ENCODE measurements around the gene CFAP298. TPM values are rescaled to one million over a fixed set of nuclear protein-coding genes. Genes with fewer than 3 reads are reported as not detected.
A peak's percentile ranks its signal among the peaks of the same experiment; 100 is the strongest.

The CFAP298 gene
- total and polyA plus RNA-seq, 10 of the 15 experiments (the other 5 are each of a cell fraction or from before 2014, with no cell fraction given): 9.5 to 79.1 (median 30.2) TPM

DNA sequence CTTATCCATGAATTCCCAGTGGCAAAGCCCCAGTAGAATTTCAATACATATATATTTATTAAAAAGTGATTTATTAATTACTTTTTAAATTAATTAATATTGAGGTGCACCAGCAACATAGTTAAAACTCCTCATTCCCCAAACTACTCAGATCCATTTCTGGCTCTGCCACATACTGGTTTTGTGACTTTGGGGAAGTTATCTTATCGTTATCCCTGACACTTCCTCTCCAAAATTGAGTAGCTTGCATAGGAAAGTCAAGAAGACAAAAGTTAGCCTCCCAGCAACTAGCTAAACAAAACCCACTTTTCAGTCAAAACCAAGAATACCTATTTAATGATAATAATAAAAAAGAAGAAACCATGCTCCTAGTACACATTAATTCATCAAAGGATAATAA is 62.7 kb downstream of the CFAP298 start (continued):
- TF ChIP-seq, protein P1, sequence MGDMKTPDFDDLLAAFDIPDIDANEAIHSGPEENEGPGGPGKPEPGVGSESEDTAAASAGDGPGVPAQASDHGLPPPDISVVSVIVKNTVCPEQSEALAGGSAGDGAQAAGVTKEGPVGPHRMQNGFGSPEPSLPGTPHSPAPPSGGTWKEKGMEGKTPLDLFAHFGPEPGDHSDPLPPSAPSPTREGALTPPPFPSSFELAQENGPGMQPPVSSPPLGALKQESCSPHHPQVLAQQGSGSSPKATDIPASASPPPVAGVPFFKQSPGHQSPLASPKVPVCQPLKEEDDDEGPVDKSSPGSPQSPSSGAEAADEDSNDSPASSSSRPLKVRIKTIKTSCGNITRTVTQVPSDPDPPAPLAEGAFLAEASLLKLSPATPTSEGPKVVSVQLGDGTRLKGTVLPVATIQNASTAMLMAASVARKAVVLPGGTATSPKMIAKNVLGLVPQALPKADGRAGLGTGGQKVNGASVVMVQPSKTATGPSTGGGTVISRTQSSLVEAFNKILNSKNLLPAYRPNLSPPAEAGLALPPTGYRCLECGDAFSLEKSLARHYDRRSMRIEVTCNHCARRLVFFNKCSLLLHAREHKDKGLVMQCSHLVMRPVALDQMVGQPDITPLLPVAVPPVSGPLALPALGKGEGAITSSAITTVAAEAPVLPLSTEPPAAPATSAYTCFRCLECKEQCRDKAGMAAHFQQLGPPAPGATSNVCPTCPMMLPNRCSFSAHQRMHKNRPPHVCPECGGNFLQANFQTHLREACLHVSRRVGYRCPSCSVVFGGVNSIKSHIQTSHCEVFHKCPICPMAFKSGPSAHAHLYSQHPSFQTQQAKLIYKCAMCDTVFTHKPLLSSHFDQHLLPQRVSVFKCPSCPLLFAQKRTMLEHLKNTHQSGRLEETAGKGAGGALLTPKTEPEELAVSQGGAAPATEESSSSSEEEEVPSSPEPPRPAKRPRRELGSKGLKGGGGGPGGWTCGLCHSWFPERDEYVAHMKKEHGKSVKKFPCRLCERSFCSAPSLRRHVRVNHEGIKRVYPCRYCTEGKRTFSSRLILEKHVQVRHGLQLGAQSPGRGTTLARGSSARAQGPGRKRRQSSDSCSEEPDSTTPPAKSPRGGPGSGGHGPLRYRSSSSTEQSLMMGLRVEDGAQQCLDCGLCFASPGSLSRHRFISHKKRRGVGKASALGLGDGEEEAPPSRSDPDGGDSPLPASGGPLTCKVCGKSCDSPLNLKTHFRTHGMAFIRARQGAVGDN (IDR thresholded peaks at IDR 0.05): no peak
- TF ChIP-seq SMC3 (IDR thresholded peaks at IDR 0.05; ENCODE audit: borderline replicate concordance, low read length): no peak

Small RNA genes within 50 kb of the gene (small RNA-seq; reads per million reads assigned to genes)
- gene RNA5SP490: 6.6 reads per million, percentile 92 among the genes with 10 or more reads in this experiment

Other genes starting within 250 kb of the CFAP298 start
- gene URB1, start 219.4 kb downstream of the CFAP298 start, total RNA-seq (2014; rRNA removed): 13.9 and 16.6 TPM in 2 replicates
- 8.8 and 9.9 TPM in 2 replicates for gene URB1, start 219.4 kb downstream of the CFAP298 start, total RNA-seq (2014; rRNA removed; fragmentation: Illumina TruSeq; extraction: Trizol)
- gene URB1, start 219.4 kb downstream of the CFAP298 start, total RNA-seq (2021): 21.2 and 23.2 TPM in 2 replicates
- gene URB1, start 219.4 kb downstream of the CFAP298 start, polyA plus RNA-seq (2011; rRNA removed): 3.8 and 7.2 TPM in 2 replicates
- 6.5 and 8.8 TPM in 2 replicates for gene URB1, start 219.4 kb downstream of the CFAP298 start, polyA plus RNA-seq (2014; fragmentation: Illumina TruSeq; extraction: Trizol)
- gene URB1, start 219.4 kb downstream of the CFAP298 start, polyA plus RNA-seq (2014; fragmentation: Nextera tagmentation; extraction: Ambion mirVana): 1 to 10 TPM in 1 of 2 experiments, under 1 TPM in 1; 0.56 to 1.2 TPM
- 9.1 and 11.0 TPM in 2 replicates for gene URB1, start 219.4 kb downstream of the CFAP298 start, polyA plus RNA-seq (2014; rRNA removed)
- 1 to 10 TPM; 9.4 to 9.5 TPM for gene URB1, start 219.4 kb downstream of the CFAP298 start, polyA plus RNA-seq (2016; fragmentation: Nextera tagmentation; extraction: Ambion mirVana)
- not detected in 2 replicates for gene EVA1C, start 199.7 kb downstream of the CFAP298 start, total RNA-seq (2014; rRNA removed)
- gene EVA1C, start 199.7 kb downstream of the CFAP298 start, total RNA-seq (2014; rRNA removed; fragmentation: Illumina TruSeq; extraction: Trizol): not detected in 2 replicates
- gene EVA1C, start 199.7 kb downstream of the CFAP298 start, total RNA-seq (2021): 0.19 TPM in 1 of 2 replicates, not detected in the other
- gene EVA1C, start 199.7 kb downstream of the CFAP298 start, polyA plus RNA-seq (2011; rRNA removed): 0.16 and 0.56 TPM in 2 replicates
- not detected in 2 replicates for gene EVA1C, start 199.7 kb downstream of the CFAP298 start, polyA plus RNA-seq (2014; fragmentation: Illumina TruSeq; extraction: Trizol)
- under 1 TPM; 0.13 to 0.34 TPM for gene EVA1C, start 199.7 kb downstream of the CFAP298 start, polyA plus RNA-seq (2014; fragmentation: Nextera tagmentation; extraction: Ambion mirVana)
- not detected in 2 replicates for gene EVA1C, start 199.7 kb downstream of the CFAP298 start, polyA plus RNA-seq (2014; rRNA removed)
- gene EVA1C, start 199.7 kb downstream of the CFAP298 start, polyA plus RNA-seq (2016; fragmentation: Nextera tagmentation; extraction: Ambion mirVana): not detected
- gene TCP10L, start 26.9 kb downstream of the CFAP298 start, total RNA-seq (2014; rRNA removed): 0.11 TPM in 1 of 2 replicates, not detected in the other
- gene TCP10L, start 26.9 kb downstream of the CFAP298 start, total RNA-seq (2014; rRNA removed; fragmentation: Illumina TruSeq; extraction: Trizol): 0.45 TPM in 1 of 2 replicates, not detected in the other
- 0.35 TPM in 1 of 2 replicates, not detected in the other for gene TCP10L, start 26.9 kb downstream of the CFAP298 start, total RNA-seq (2021)
- gene TCP10L, start 26.9 kb downstream of the CFAP298 start, polyA plus RNA-seq (2011; rRNA removed): 0.19 and 0.22 TPM in 2 replicates
- 0.21 and 0.43 TPM in 2 replicates for gene TCP10L, start 26.9 kb downstream of the CFAP298 start, polyA plus RNA-seq (2014; fragmentation: Illumina TruSeq; extraction: Trizol)
- under 1 TPM in 1 of 2 experiments, not detected in 1; 0.15 TPM for gene TCP10L, start 26.9 kb downstream of the CFAP298 start, polyA plus RNA-seq (2014; fragmentation: Nextera tagmentation; extraction: Ambion mirVana)
- gene TCP10L, start 26.9 kb downstream of the CFAP298 start, polyA plus RNA-seq (2014; rRNA removed): not detected in 2 replicates
- under 1 TPM; 0.16 to 0.24 TPM for gene TCP10L, start 26.9 kb downstream of the CFAP298 start, polyA plus RNA-seq (2016; fragmentation: Nextera tagmentation; extraction: Ambion mirVana)
- gene SYNJ1, start 115.6 kb upstream of the CFAP298 start, total RNA-seq (2014; rRNA removed): 2.6 and 2.8 TPM in 2 replicates
- 2.1 and 2.2 TPM in 2 replicates for gene SYNJ1, start 115.6 kb upstream of the CFAP298 start, total RNA-seq (2014; rRNA removed; fragmentation: Illumina TruSeq; extraction: Trizol)
- 5.3 and 6.3 TPM in 2 replicates for gene SYNJ1, start 115.6 kb upstream of the CFAP298 start, total RNA-seq (2021)
- gene SYNJ1, start 115.6 kb upstream of the CFAP298 start, polyA plus RNA-seq (2011; rRNA removed): 4.1 and 4.3 TPM in 2 replicates
- 4.9 and 9.2 TPM in 2 replicates for gene SYNJ1, start 115.6 kb upstream of the CFAP298 start, polyA plus RNA-seq (2014; fragmentation: Illumina TruSeq; extraction: Trizol)
- gene SYNJ1, start 115.6 kb upstream of the CFAP298 start, polyA plus RNA-seq (2014; fragmentation: Nextera tagmentation; extraction: Ambion mirVana): 1 to 10 TPM; 1.2 to 1.4 TPM
- gene SYNJ1, start 115.6 kb upstream of the CFAP298 start, polyA plus RNA-seq (2014; rRNA removed): 2.4 and 2.8 TPM in 2 replicates
- 1 to 10 TPM; 4.7 to 7.0 TPM for gene SYNJ1, start 115.6 kb upstream of the CFAP298 start, polyA plus RNA-seq (2016; fragmentation: Nextera tagmentation; extraction: Ambion mirVana)
- 33.1 and 37.1 TPM in 2 replicates for gene PAXBP1, start 159.4 kb upstream of the CFAP298 start, total RNA-seq (2014; rRNA removed)
- 41.7 and 44.0 TPM in 2 replicates for gene PAXBP1, start 159.4 kb upstream of the CFAP298 start, total RNA-seq (2014; rRNA removed; fragmentation: Illumina TruSeq; extraction: Trizol)
- gene PAXBP1, start 159.4 kb upstream of the CFAP298 start, total RNA-seq (2021): 36.6 and 38.2 TPM in 2 replicates
- 46.5 and 79.5 TPM in 2 replicates for gene PAXBP1, start 159.4 kb upstream of the CFAP298 start, polyA plus RNA-seq (2011; rRNA removed)
- 36.9 and 47.3 TPM in 2 replicates for gene PAXBP1, start 159.4 kb upstream of the CFAP298 start, polyA plus RNA-seq (2014; fragmentation: Illumina TruSeq; extraction: Trizol)
- 10 to 100 TPM; 10.8 to 11.9 TPM for gene PAXBP1, start 159.4 kb upstream of the CFAP298 start, polyA plus RNA-seq (2014; fragmentation: Nextera tagmentation; extraction: Ambion mirVana)
- gene PAXBP1, start 159.4 kb upstream of the CFAP298 start, polyA plus RNA-seq (2014; rRNA removed): 27.2 and 33.3 TPM in 2 replicates
- 10 to 100 TPM; 13.2 to 26.6 TPM for gene PAXBP1, start 159.4 kb upstream of the CFAP298 start, polyA plus RNA-seq (2016; fragmentation: Nextera tagmentation; extraction: Ambion mirVana)